ENCODE results near the gene EHBP1. TPM values are rescaled to one million over a fixed set of nuclear protein-coding genes. Genes with fewer than 3 reads are reported as not detected.

The EHBP1 gene
- total and polyA plus RNA-seq, 2 donors (not counting 3 experiments of a cell fraction or from before 2014, with no cell fraction given) = 8.4 to 34.8 TPM

- dilution Hi-C loops (cut with MboI; ENCODE audit: extremely low pct_ligation_motif_present, low sequenced_read_pairs) (no loop called here), intact Hi-C loops (cut with micrococcal nuclease) (no loop called here)
- FAIRE-seq (no peak), DNase-seq (ENCODE audit: low read depth, low spot score) (peak; percentile 25)
- no peak overlapping the region for H3K4me2 ChIP-seq (ENCODE audit: insufficient read depth, low read length)
- H3K9me1 ChIP-seq (replicated peaks; ENCODE audit: control insufficient read depth, extremely low read depth, insufficient read depth, low read length) = no peaks in the 10 kb centered on the region
- H3K9me3 ChIP-seq (replicated peaks; ENCODE audit: control insufficient read depth, insufficient read depth, low read length) = no peaks in the 10 kb centered on the region
- H3K4me3 ChIP-seq (replicated peaks in 1 of 3; ENCODE audit: insufficient read depth in 1 of 3, low read depth in 1 of 3, low read length in 3 of 3) = no peak overlapping the region
- H3K27me3 ChIP-seq (ENCODE audit: control insufficient read depth in 2 of 2, insufficient read depth in 2 of 2, low read length in 2 of 2) = peaks cover 52 to 57% of the 10 kb centered on the region in 2 experiments
- ChIA-PET CTCF (interaction anchor here (1.1 kb wide), 1 partner anchor 13 kb away, joined by 3 read pairs; no protein-coding TSS in a partner anchor), POLR2A (no interaction called here)
- H3K79me2 ChIP-seq (ENCODE audit: control insufficient read depth, insufficient read depth, low read length) = no peaks in the 10 kb centered on the region
- H3K36me3 ChIP-seq (ENCODE audit: control insufficient read depth in 2 of 2, extremely low read depth in 1 of 2, insufficient read depth in 2 of 2, low read length in 2 of 2) = no peaks in the 10 kb centered on the region
- no peaks in the 10 kb centered on the region for H4K20me1 ChIP-seq (replicated peaks; ENCODE audit: control insufficient read depth, extremely low read depth, insufficient read depth, low read length)
- no peak overlapping the region for H2AFZ ChIP-seq (ENCODE audit: low read depth, low read length)
- TF ChIP-seq JUN (IDR thresholded peaks at IDR 0.05; ENCODE audit: borderline replicate concordance, insufficient read depth, insufficient read length, low read depth) = no peak
- TF ChIP-seq CTCF (IDR thresholded peaks at IDR 0.05; ENCODE audit: extremely low read depth in 1 of 2, insufficient read depth in 1 of 2, low read depth in 1 of 2, low read length in 2 of 2) = no peak
- peak; percentile 89 for TF ChIP-seq EZH2 (IDR thresholded peaks at IDR 0.05; ENCODE audit: borderline replicate concordance, low read depth, low read length, severe bottlenecking)
- H3K27ac ChIP-seq (ENCODE audit: insufficient read depth, low read depth, low read length) = no peak overlapping the region
- BruUV-seq (replicated peaks) = no TSS peak
- peaks cover 16% of the 10 kb centered on the region for H3K4me1 ChIP-seq (ENCODE audit: control insufficient read depth, extremely low read depth, insufficient read depth, low read length)
- H3K9ac ChIP-seq (replicated peaks; ENCODE audit: extremely low read depth, insufficient read depth, low read length) = no peak overlapping the region
Measured at GRCh38 chr2:63048367-63049171, 343.1 kb downstream of the EHBP1 start.
